Transverse colon (tissue), 4 donors: ENCODE results near the gene FAM83G. TPM values are rescaled to one million over a fixed set of nuclear protein-coding genes. Genes with fewer than 3 reads are reported as not detected.
A peak's percentile ranks its signal among the peaks of the same experiment; 100 is the strongest.

Experiments
- DNase-seq: peaks from one replicate; pipeline ENCODE4 v3.0.0-alpha.2; 2019
- H3K27ac ChIP-seq, 4 donors: fragments of 200-600 bp; sonication (generic); 2 replicates each; pipeline ENCODE4 v1.5.1; 2016 to 2018; ENCODE audit warnings: inconsistent platforms in 4 of 4
- H3K27me3 ChIP-seq: fragments of 200-600 bp; sonication (generic); 2 replicates; pipeline ENCODE4 v1.5.1; 2017; ENCODE audit warnings: inconsistent platforms
- H3K36me3 ChIP-seq, 4 donors: fragments of 200-600 bp; sonication (generic); 2 replicates each; pipeline ENCODE4 v1.5.1; 2017 to 2019; ENCODE audit warnings: inconsistent platforms in 4 of 4
- H3K4me1 ChIP-seq, 4 donors: fragments of 200-600 bp; sonication (generic); 2 replicates each; pipeline ENCODE4 v1.5.1; 2017 to 2020; ENCODE audit warnings: inconsistent platforms in 4 of 4
- H3K4me3 ChIP-seq, 4 donors: fragments of 200-600 bp; sonication (generic); 1 replicate in 1 of 4; 2 replicates in 3 of 4; pipeline versions ENCODE4 v1.5.1 to v1.6.1; 2017 to 2019; ENCODE audit warnings: inconsistent platforms in 4 of 4
- H3K9me3 ChIP-seq, 2 donors: fragments of 200-600 bp; sonication (generic); 2 replicates each; pipeline ENCODE4 v1.5.1; 2017 to 2019; ENCODE audit warnings: inconsistent platforms in 2 of 2
- CTCF ChIP-seq, 5 experiments: fragments of 200-600 bp in 3 of 5; fragments of 450-650 bp in 2 of 5; sonication (generic) in 3 of 5; IDR thresholded peaks; 1 replicate in 2 of 5; 2 replicates in 3 of 5; pipeline ENCODE4 v1.5.1; 2016 to 2017; ENCODE audit warnings: antibody characterized with exemption in 5 of 5, inconsistent platforms in 3 of 5, mild to moderate bottlenecking in 2 of 5, moderate library complexity in 1 of 5
- EP300 ChIP-seq: sonication (generic); formaldehyde crosslinking; IDR thresholded peaks from one replicate; pipeline ENCODE4 v1.6.1; 2017; ENCODE audit warnings: antibody characterized with exemption, low read depth
- POLR2A ChIP-seq: fragments of 450-650 bp; IDR thresholded peaks from one replicate; pipeline ENCODE4 v1.6.1; 2016; ENCODE audit warnings: antibody characterized with exemption, mild to moderate bottlenecking, moderate library complexity
- POLR2AphosphoS5 ChIP-seq, 3 donors: sonication (generic); formaldehyde crosslinking; IDR thresholded peaks; one replicate each; pipeline ENCODE4 v1.6.1; 2016; ENCODE audit warnings: antibody characterized with exemption in 3 of 3
- WGBS, 2 donors: methylation state at CpG; one replicate each; pipeline ENCODE4 v1.1.5; 2018; ENCODE audit warnings: low coverage in 1 of 2; 5-methylcytosine and 5-hydroxymethylcytosine counted together
- in situ Hi-C, 4 donors: fragments of 200-750 bp; cut with MboI; loops; one replicate each; pipeline versions ENCODE4 v1.15.0 to v1.15.1; 2017; ENCODE audit warnings: low sequenced_read_pairs in 3 of 4, low pct_ligation_motif_present in 1 of 4, low pct_unique_long_range_greater_than_20kb in 1 of 4
- intact Hi-C: fragments of 100-400 bp; cut with DNase I; formaldehyde crosslinking; loops from one replicate; pipeline ENCODE4 v1.15.1; 2023; ENCODE audit warnings: low total_unique reads
- total RNA-seq, 4 donors: library from RNA; depleted of rRNA; stranded (reverse); fragments of >200 nt; gene quantifications; one replicate each; pipeline ENCODE4 v1.1.0, GENCODE V29; 2016

FAM83G gene
- total RNA-seq, 4 donors from 2014 or later = 33.6 to 75.6 (median 39.4) TPM

GRCh38 chr17:18970582-18971480 is 33.7 kb downstream of the FAM83G start:
- H3K4me1 ChIP-seq = peaks cover 17 to 53% (median 40%) of the 10 kb centered on the region in 4 donors
- no peak for DNase-seq
- peak overlapping the region; percentile 76 to 89 (median 82) for H3K27ac ChIP-seq
- TF ChIP-seq POLR2AphosphoS5 (IDR thresholded peaks at IDR 0.05) = no peak
- TF ChIP-seq POLR2A = no peak
- no peak for TF ChIP-seq EP300
- no peak for TF ChIP-seq CTCF (IDR thresholded peaks at IDR 0.05)
- in situ Hi-C loops = no loop called here
- H3K9me3 ChIP-seq = no peaks in the 10 kb centered on the region
- H3K36me3 ChIP-seq = no peaks in the 10 kb centered on the region
- no peaks in the 10 kb centered on the region for H3K27me3 ChIP-seq
- intact Hi-C loops = no loop called here
- H3K4me3 ChIP-seq = no peak overlapping the region
- 82 to 93% methylated on average over 5 to 21 of the region's 28 CpGs for WGBS, 2 donors

GRCh38 chr17:18968945-18969887 is 35.3 kb downstream of the FAM83G start:
- TF ChIP-seq POLR2AphosphoS5 (IDR thresholded peaks at IDR 0.05) (peak; percentile 50 to 74 (median 56)), CTCF (IDR thresholded peaks at IDR 0.05) (peak in 1 of 5 experiments; percentile 12), EP300 (no peak), POLR2A (peak; percentile 63)
- Histone ChIP-seq H3K27ac (peak overlapping the region; percentile 76 to 89 (median 82)), H3K36me3 (no peaks in the 10 kb centered on the region), H3K4me1 (peaks cover 17 to 42% (median 34%) of the 10 kb centered on the region in 4 donors), H3K27me3 (no peaks in the 10 kb centered on the region), H3K9me3 (no peaks in the 10 kb centered on the region), H3K4me3 (no peak overlapping the region)
- intact Hi-C loops (no loop called here), in situ Hi-C loops (no loop called here)
- 61% methylated on average over 20 of the region's 23 CpGs; no CpG with 5 or more reads in 1 of the 2 donors for WGBS, 2 donors
- DNase-seq = peak; percentile 91

GRCh38 chr17:18968345-18968744 is 36.2 kb downstream of the FAM83G start:
- WGBS, 2 donors = 84% methylated on average over 4 of the region's 4 CpGs; no CpG with 5 or more reads in 1 of the 2 donors
- Histone ChIP-seq H3K27me3 (no peaks in the 10 kb centered on the region), H3K4me3 (no peak overlapping the region), H3K27ac (peak overlapping the region in 3 of 4 donors; percentile 80 to 89 (median 83)), H3K36me3 (no peaks in the 10 kb centered on the region), H3K9me3 (no peaks in the 10 kb centered on the region), H3K4me1 (peaks cover 17 to 42% (median 34%) of the 10 kb centered on the region in 4 donors)
- in situ Hi-C loops (no loop called here), intact Hi-C loops (no loop called here)
- no peak for TF ChIP-seq POLR2A
- no peak for TF ChIP-seq EP300
- TF ChIP-seq POLR2AphosphoS5 (IDR thresholded peaks at IDR 0.05) = no peak
- TF ChIP-seq CTCF (IDR thresholded peaks at IDR 0.05) = no peak
- DNase-seq = no peak
